Mesendoderm (in vitro differentiated cells): ENCODE results near the gene KCNQ1.

Source experiments
- DNase-seq: peaks from one replicate; pipeline ENCODE4 v3.0.0; 2013
- H2AK5ac ChIP-seq: 2 replicates; pipeline ENCODE4 v1.6.1; 2013; ENCODE audit warnings: low read length, inconsistent platforms
- H2BK120ac ChIP-seq: 2 replicates; pipeline ENCODE4 v1.6.1; 2013; ENCODE audit warnings: low read depth, mild to moderate bottlenecking, low read length, moderate library complexity, mixed read lengths
- H2BK15ac ChIP-seq: replicated peaks from 2 replicates; pipeline ENCODE4 v1.6.1; 2013; ENCODE audit warnings: low read depth, mild to moderate bottlenecking, moderate library complexity
- H2BK5ac ChIP-seq: 2 replicates; pipeline ENCODE4 v1.6.1; 2013; ENCODE audit warnings: low read length, inconsistent platforms
- H3K18ac ChIP-seq: 2 replicates; pipeline ENCODE4 v1.6.1; 2013; ENCODE audit warnings: mild to moderate bottlenecking, low read length, mixed read lengths
- H3K23ac ChIP-seq: one replicate; pipeline ENCODE4 v1.6.1; 2013; ENCODE audit warnings: low read length
- H3K27ac ChIP-seq: 2 replicates; pipeline ENCODE4 v1.5.1; 2013; ENCODE audit warnings: low read depth, mild to moderate bottlenecking, inconsistent platforms, low read length, moderate library complexity
- H3K27me3 ChIP-seq: 2 replicates; pipeline ENCODE4 v1.6.1; 2013; ENCODE audit warnings: low read length, control low read depth, mild to moderate bottlenecking, inconsistent platforms; ENCODE audit not compliant: insufficient read depth, poor library complexity
- H3K36me3 ChIP-seq: 2 replicates; pipeline ENCODE4 v1.6.1; 2013; ENCODE audit warnings: low read length, inconsistent platforms; ENCODE audit not compliant: control insufficient read depth, insufficient read depth
- H3K4ac ChIP-seq: one replicate; pipeline ENCODE4 v1.6.1; 2013; ENCODE audit warnings: low read depth, mild to moderate bottlenecking, low read length, moderate library complexity
- H3K4me1 ChIP-seq: 2 replicates; pipeline ENCODE4 v1.6.1; 2013; ENCODE audit warnings: low read depth, low read length, inconsistent platforms; ENCODE audit not compliant: control insufficient read depth
- H3K4me2 ChIP-seq: 2 replicates; pipeline ENCODE4 v1.6.1; 2013; ENCODE audit warnings: low read length
- H3K4me3 ChIP-seq: 2 replicates; pipeline ENCODE4 v1.5.1; 2013; ENCODE audit warnings: mild to moderate bottlenecking, low read length
- H3K56ac ChIP-seq: one replicate; pipeline ENCODE4 v1.6.1; 2013; ENCODE audit warnings: low read length
- H3K79me1 ChIP-seq: 2 replicates; pipeline ENCODE4 v1.6.1; 2013; ENCODE audit warnings: low read length, inconsistent platforms
- H3K79me2 ChIP-seq: 2 replicates; pipeline ENCODE4 v1.6.1; 2013; ENCODE audit warnings: mild to moderate bottlenecking, low read length; ENCODE audit not compliant: control insufficient read depth, insufficient read depth
- H3K9ac ChIP-seq: 2 replicates; pipeline ENCODE4 v1.6.1; 2013; ENCODE audit warnings: low read length, inconsistent platforms
- H4K5ac ChIP-seq: one replicate; pipeline ENCODE4 v1.6.1; 2013; ENCODE audit warnings: low read length
- H4K8ac ChIP-seq: one replicate; pipeline ENCODE4 v1.6.1; 2013; ENCODE audit warnings: low read depth, mild to moderate bottlenecking, control low read depth, low read length, moderate library complexity
- WGBS: extraction: QIAGEN DNeasy Blood & Tissue Kit; methylation state at CpG from one replicate; pipeline ENCODE4 v1.1.7; 2013; ENCODE audit warnings: low lambda C conversion rate, missing lambda C conversion rate; ENCODE audit not compliant: insufficient coverage; ENCODE audit errors: extremely low coverage; 5-methylcytosine and 5-hydroxymethylcytosine counted together

The KCNQ1 gene

GRCh38 chr11:2742201-2742600 is 297.4 kb downstream of the KCNQ1 start:
- Histone ChIP-seq H3K4me1 (no peaks in the 10 kb centered on the region), H3K4me3 (no peak overlapping the region), H3K9ac (no peak overlapping the region), H3K18ac (no peak overlapping the region), H2BK15ac (no peak overlapping the region), H3K27ac (no peak overlapping the region), H2BK5ac (no peak overlapping the region), H3K27me3 (no peaks in the 10 kb centered on the region), H3K23ac (no peak overlapping the region), H3K56ac (no peak overlapping the region), H3K36me3 (no peaks in the 10 kb centered on the region), H3K79me2 (no peaks in the 10 kb centered on the region), H2BK120ac (no peak overlapping the region), H3K79me1 (no peaks in the 10 kb centered on the region), H3K4ac (no peak overlapping the region), H3K4me2 (no peak overlapping the region), H4K5ac (no peak overlapping the region), H4K8ac (no peak overlapping the region), H2AK5ac (no peak overlapping the region)
- WGBS = no CpG with 5 or more reads among the region's 5 CpGs
- DNase-seq = no peak

GRCh38 chr11:2742611-2743426 is 298.0 kb downstream of the KCNQ1 start:
- H3K56ac ChIP-seq = no peak overlapping the region
- H3K4me1 ChIP-seq = no peaks in the 10 kb centered on the region
- H2AK5ac ChIP-seq = no peak overlapping the region
- H3K27me3 ChIP-seq = no peaks in the 10 kb centered on the region
- no peak overlapping the region for H3K27ac ChIP-seq
- H3K23ac ChIP-seq = no peak overlapping the region
- H2BK5ac ChIP-seq = no peak overlapping the region
- no peak overlapping the region for H3K4me3 ChIP-seq
- no CpG with 5 or more reads among the region's 20 CpGs for WGBS
- DNase-seq = no peak
- H3K4ac ChIP-seq = no peak overlapping the region
- H3K18ac ChIP-seq = no peak overlapping the region
- H4K5ac ChIP-seq = no peak overlapping the region
- H3K4me2 ChIP-seq = no peak overlapping the region
- no peaks in the 10 kb centered on the region for H3K79me2 ChIP-seq
- no peak overlapping the region for H4K8ac ChIP-seq
- H2BK15ac ChIP-seq = no peak overlapping the region
- H3K9ac ChIP-seq = no peak overlapping the region
- no peaks in the 10 kb centered on the region for H3K36me3 ChIP-seq
- H2BK120ac ChIP-seq = no peak overlapping the region
- no peaks in the 10 kb centered on the region for H3K79me1 ChIP-seq

DNA sequence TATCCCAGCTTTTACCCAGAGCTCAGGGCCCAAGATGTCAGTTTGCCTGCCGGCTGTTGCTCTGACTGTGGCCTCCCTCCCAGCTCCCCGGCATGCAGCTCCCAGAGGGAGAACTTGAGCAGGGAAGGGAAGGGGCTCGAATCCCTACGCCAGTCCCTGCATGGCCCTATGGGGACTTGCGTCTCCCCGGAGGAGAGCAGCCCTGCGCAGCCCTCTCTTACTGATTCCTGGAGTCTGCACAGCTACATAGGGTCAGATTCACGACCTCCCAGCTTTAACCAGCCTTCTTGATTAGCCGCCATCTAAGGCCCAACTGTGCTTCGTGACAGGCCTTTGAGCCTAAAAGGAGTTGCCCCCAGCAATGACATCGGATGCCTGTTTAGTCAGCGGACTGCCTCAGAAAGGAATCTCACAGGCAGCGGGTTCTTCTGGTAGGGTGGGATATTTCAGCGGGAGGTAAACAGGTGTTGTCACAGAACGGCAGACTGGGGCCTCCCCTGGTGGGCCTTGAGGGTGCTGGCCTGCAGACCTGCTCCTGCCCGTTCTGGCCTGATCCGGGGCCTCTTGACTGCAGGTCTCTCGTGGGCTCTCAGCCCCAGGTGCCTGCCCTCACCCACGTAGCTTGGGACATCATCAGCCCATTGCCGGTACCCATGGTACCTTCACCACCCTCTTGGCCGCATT is 298.8 kb downstream of the KCNQ1 start:
- H2BK5ac ChIP-seq = no peak overlapping the region
- no CpG with 5 or more reads among the region's 21 CpGs for WGBS
- DNase-seq = no peak
- no peak overlapping the region for H3K56ac ChIP-seq
- H2BK120ac ChIP-seq = no peak overlapping the region
- H4K8ac ChIP-seq = no peak overlapping the region
- H3K18ac ChIP-seq = no peak overlapping the region
- H4K5ac ChIP-seq = no peak overlapping the region
- no peaks in the 10 kb centered on the region for H3K27me3 ChIP-seq
- no peaks in the 10 kb centered on the region for H3K79me2 ChIP-seq
- H3K4ac ChIP-seq = no peak overlapping the region
- H3K4me1 ChIP-seq = no peaks in the 10 kb centered on the region
- H2BK15ac ChIP-seq = no peak overlapping the region
- no peak overlapping the region for H3K23ac ChIP-seq
- H2AK5ac ChIP-seq = no peak overlapping the region
- H3K4me2 ChIP-seq = no peak overlapping the region
- H3K4me3 ChIP-seq = no peak overlapping the region
- H3K36me3 ChIP-seq = no peaks in the 10 kb centered on the region
- no peak overlapping the region for H3K9ac ChIP-seq
- no peaks in the 10 kb centered on the region for H3K79me1 ChIP-seq
- H3K27ac ChIP-seq = no peak overlapping the region

DNA sequence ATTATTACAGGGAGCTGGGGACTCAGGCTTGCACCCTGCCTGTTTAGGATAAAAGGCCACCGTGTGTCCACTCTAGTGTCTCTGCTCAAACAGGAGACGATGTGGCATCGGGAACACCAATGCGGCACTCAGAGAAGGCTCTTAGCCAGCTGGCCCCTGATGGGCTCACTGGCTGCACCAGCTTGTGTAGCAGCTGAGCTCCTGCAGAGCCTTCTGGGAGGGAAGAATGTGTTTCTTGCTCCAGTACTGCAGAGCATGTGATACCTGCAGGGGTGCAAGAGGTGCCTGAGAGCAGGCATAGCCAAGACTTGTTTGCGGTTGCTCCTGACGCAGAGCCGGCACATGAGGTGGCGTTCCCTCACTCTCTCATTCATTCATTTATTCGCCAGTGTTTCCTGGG is 299.4 kb downstream of the KCNQ1 start:
- no peak for DNase-seq
- Histone ChIP-seq H3K4me2 (no peak overlapping the region), H2BK15ac (no peak overlapping the region), H2AK5ac (no peak overlapping the region), H3K56ac (no peak overlapping the region), H2BK120ac (no peak overlapping the region), H2BK5ac (no peak overlapping the region), H3K4me3 (no peak overlapping the region), H3K27ac (no peak overlapping the region), H3K27me3 (no peaks in the 10 kb centered on the region), H4K8ac (no peak overlapping the region), H3K36me3 (no peaks in the 10 kb centered on the region), H3K4ac (no peak overlapping the region), H3K23ac (no peak overlapping the region), H3K4me1 (no peaks in the 10 kb centered on the region), H3K9ac (no peak overlapping the region), H4K5ac (no peak overlapping the region), H3K18ac (no peak overlapping the region), H3K79me1 (no peaks in the 10 kb centered on the region), H3K79me2 (no peaks in the 10 kb centered on the region)
- WGBS = no CpG with 5 or more reads among the region's 9 CpGs

- no peak overlapping the region for H2BK15ac ChIP-seq
- H3K36me3 ChIP-seq = no peaks in the 10 kb centered on the region
- no CpG with 5 or more reads among the region's 14 CpGs for WGBS
- H4K8ac ChIP-seq = no peak overlapping the region
- no peak overlapping the region for H3K56ac ChIP-seq
- no peak overlapping the region for H3K18ac ChIP-seq
- no peak overlapping the region for H2BK5ac ChIP-seq
- H3K79me2 ChIP-seq = no peaks in the 10 kb centered on the region
- DNase-seq = no peak
- no peak overlapping the region for H3K4me3 ChIP-seq
- H2AK5ac ChIP-seq = no peak overlapping the region
- no peaks in the 10 kb centered on the region for H3K79me1 ChIP-seq
- no peak overlapping the region for H3K4ac ChIP-seq
- no peak overlapping the region for H3K27ac ChIP-seq
- no peaks in the 10 kb centered on the region for H3K27me3 ChIP-seq
- H3K4me2 ChIP-seq = no peak overlapping the region
- no peak overlapping the region for H3K9ac ChIP-seq
- H3K4me1 ChIP-seq = no peaks in the 10 kb centered on the region
- H3K23ac ChIP-seq = no peak overlapping the region
- H4K5ac ChIP-seq = no peak overlapping the region
- H2BK120ac ChIP-seq = no peak overlapping the region
These were observed 300.7 kb downstream of the KCNQ1 start for GRCh38 chr11:2745511-2745910.
